ENCODE results near the gene SH2D2A. TPM values are rescaled to one million over a fixed set of nuclear protein-coding genes. Genes with fewer than 3 reads are reported as not detected.

SH2D2A gene
- total and polyA plus RNA-seq, 4 donors = 1.1 to 3.0 (median 2.0) TPM

DNA sequence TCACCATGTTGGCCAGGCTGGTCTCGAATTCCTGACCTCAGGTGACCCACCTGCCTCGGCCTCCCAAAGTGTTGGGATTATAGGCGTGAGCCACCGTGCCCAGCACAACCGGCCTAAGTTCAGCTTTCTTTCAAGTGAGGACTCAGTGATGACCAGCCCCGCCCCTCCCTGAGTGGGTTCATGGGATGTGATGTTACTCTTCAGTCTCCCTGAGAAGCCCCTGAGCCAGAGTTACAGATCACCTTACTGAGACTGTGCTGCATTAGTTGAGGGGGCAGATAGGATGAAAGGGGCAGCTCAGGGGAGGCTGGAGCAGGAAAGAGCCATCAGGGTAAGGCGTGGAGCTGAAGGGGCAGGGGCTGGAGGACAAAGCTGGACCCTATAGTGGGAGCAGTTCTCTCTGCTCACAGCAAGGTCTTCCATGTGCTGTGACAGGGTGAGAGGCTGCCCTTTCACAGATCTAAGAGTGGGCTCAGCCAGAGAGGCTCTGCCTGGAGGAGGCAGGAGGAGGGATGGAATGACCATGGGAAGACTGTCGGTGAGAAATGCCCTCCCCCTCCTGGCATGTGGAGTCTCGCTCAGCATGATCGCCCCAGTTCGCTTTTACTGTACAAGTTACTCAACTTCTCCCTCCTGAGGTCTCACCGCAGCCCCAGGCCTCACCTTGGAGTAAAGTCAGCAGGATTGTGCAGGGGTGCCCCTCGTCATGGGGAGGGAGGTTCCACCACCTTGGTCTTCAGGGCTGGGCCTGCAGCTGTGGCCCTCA is 13.4 kb downstream of the SH2D2A start:
- Histone ChIP-seq H3K4me3 (no peak overlapping the region), H3K36me3 (ENCODE audit: control insufficient read depth in 4 of 4, insufficient read depth in 4 of 4, low read length in 4 of 4) (peaks cover 3 to 25% (median 13%) of the 10 kb centered on the region in 4 donors), H3K9ac (ENCODE audit: insufficient read depth in 1 of 2, low read length in 2 of 2) (no peak overlapping the region), H3K4me1 (ENCODE audit: control insufficient read depth in 5 of 5, insufficient read depth in 5 of 5, low read length in 5 of 5) (peaks cover 3 to 14% (median 6%) of the 10 kb centered on the region in 5 donors), H3K9me3 (ENCODE audit: control insufficient read depth in 4 of 4, insufficient read depth in 3 of 4, low read length in 3 of 4) (no peaks in the 10 kb centered on the region), H3K27me3 (ENCODE audit: control insufficient read depth in 3 of 3, insufficient read depth in 3 of 3, low read length in 2 of 3) (no peaks in the 10 kb centered on the region), H3K27ac (ENCODE audit: low read depth in 1 of 2, low read length in 1 of 2) (no peak overlapping the region)
- 89% methylated on average over 13 of the region's 13 CpGs for WGBS, 2 donors
- no peak for TF ChIP-seq CTCF (IDR thresholded peaks at IDR 0.05; ENCODE audit: control extremely low read depth, extremely low read depth)
- ATAC-seq (ENCODE audit: insufficient read depth, low FRiP score) (no peak), DNase-seq (no peak)

DNA sequence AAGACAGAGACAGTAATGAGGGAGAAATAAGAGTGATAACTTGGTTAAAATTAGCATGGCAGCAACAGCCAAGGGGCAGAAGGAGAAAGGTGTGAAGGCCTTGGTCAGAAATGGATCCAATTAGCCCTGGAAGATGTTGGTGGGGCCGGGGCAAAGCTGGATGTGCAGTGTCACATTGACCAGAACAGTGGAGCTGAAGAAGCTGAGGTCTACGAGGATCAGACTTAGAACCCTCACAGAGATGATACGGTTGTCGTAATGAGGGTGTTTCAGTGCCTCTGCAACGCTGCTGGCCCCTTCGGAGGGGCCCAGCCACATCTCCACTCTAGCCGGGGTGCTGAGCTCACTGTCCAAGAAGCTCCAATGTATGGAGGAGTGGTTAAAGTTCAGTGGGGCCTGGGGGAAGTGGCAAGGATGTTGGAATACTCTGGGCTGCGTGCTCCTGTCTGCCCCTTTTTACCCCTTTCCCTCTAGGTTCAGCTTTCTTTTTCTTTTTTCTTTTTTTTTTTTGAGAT is 14.2 kb downstream of the SH2D2A start:
- ATAC-seq (ENCODE audit: insufficient read depth, low FRiP score) (no peak), DNase-seq (no peak)
- Histone ChIP-seq H3K4me1 (ENCODE audit: control insufficient read depth in 5 of 5, insufficient read depth in 5 of 5, low read length in 5 of 5) (peaks cover 2 to 14% (median 6%) of the 10 kb centered on the region in 5 donors), H3K9me3 (ENCODE audit: control insufficient read depth in 4 of 4, insufficient read depth in 3 of 4, low read length in 3 of 4) (no peaks in the 10 kb centered on the region), H3K27ac (ENCODE audit: low read depth in 1 of 2, low read length in 1 of 2) (no peak overlapping the region), H3K9ac (ENCODE audit: insufficient read depth in 1 of 2, low read length in 2 of 2) (no peak overlapping the region), H3K4me3 (no peak overlapping the region), H3K27me3 (ENCODE audit: control insufficient read depth in 3 of 3, insufficient read depth in 3 of 3, low read length in 2 of 3) (no peaks in the 10 kb centered on the region), H3K36me3 (ENCODE audit: control insufficient read depth in 4 of 4, insufficient read depth in 4 of 4, low read length in 4 of 4) (peaks cover 7 to 29% (median 20%) of the 10 kb centered on the region in 4 donors)
- WGBS, 2 donors = 89 to 93% methylated on average over 8 of the region's 8 CpGs
- TF ChIP-seq CTCF (IDR thresholded peaks at IDR 0.05; ENCODE audit: control extremely low read depth, extremely low read depth) = no peak

DNA sequence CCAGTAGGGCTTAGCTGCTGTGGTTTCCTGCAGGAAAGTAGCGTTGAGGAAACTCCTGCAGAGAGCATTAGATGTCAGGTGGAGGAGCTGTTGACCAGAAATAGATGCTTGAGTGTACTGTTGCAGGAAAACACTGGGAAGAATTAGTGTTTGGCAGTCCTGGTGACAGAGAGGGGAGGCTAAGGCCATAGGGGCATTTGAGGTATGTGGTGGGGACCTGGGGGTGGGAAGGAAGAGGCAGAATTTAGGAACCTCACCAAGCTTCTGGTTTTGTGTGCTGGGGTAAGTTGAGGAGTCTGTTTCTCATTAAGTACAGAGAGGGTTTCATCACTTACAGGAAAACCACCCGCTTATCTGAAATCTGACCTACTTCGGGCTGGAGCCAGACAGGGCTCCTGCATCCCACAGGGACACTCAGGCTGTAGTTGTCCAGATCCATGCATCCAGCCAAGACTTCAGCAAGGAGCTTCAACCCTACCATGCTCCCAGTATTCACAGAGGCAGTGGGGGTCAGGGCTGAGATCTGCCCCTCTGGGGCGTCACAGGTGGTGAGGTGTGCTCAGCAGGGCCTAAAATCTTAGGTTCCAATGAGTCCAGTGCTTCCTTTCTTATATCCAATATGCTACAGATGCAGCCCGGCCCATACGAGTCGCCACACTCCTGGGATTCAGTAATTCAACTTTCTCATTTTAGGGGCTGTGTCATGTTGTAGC is 15.1 kb downstream of the SH2D2A start:
- H3K9ac ChIP-seq (ENCODE audit: insufficient read depth in 1 of 2, low read length in 2 of 2) = no peak overlapping the region
- peaks cover 0 to 14% (median 6%) of the 10 kb centered on the region in 5 donors for H3K4me1 ChIP-seq (ENCODE audit: control insufficient read depth in 5 of 5, insufficient read depth in 5 of 5, low read length in 5 of 5)
- ATAC-seq (ENCODE audit: insufficient read depth, low FRiP score) = no peak
- no peak for TF ChIP-seq CTCF (IDR thresholded peaks at IDR 0.05; ENCODE audit: control extremely low read depth, extremely low read depth)
- no peaks in the 10 kb centered on the region for H3K9me3 ChIP-seq (ENCODE audit: control insufficient read depth in 4 of 4, insufficient read depth in 3 of 4, low read length in 3 of 4)
- DNase-seq = no peak
- no peaks in the 10 kb centered on the region for H3K27me3 ChIP-seq (ENCODE audit: control insufficient read depth in 3 of 3, insufficient read depth in 3 of 3, low read length in 2 of 3)
- no peak overlapping the region for H3K4me3 ChIP-seq
- 48 to 68% methylated on average over 7 of the region's 7 CpGs for WGBS, 2 donors
- peaks cover 9 to 35% (median 22%) of the 10 kb centered on the region in 4 donors for H3K36me3 ChIP-seq (ENCODE audit: control insufficient read depth in 4 of 4, insufficient read depth in 4 of 4, low read length in 4 of 4)
- no peak overlapping the region for H3K27ac ChIP-seq (ENCODE audit: low read depth in 1 of 2, low read length in 1 of 2)

Data from lung (tissue), 12 donors.